Measurements from ENCODE around the gene FAM53A. TPM values are rescaled to one million over a fixed set of nuclear protein-coding genes. Genes with fewer than 3 reads are reported as not detected.
A peak's percentile ranks its signal among the peaks of the same experiment; 100 is the strongest.

FAM53A gene
- total RNA-seq, 2 experiments from 2014 or later = 0.54 to 0.97 TPM

DNA sequence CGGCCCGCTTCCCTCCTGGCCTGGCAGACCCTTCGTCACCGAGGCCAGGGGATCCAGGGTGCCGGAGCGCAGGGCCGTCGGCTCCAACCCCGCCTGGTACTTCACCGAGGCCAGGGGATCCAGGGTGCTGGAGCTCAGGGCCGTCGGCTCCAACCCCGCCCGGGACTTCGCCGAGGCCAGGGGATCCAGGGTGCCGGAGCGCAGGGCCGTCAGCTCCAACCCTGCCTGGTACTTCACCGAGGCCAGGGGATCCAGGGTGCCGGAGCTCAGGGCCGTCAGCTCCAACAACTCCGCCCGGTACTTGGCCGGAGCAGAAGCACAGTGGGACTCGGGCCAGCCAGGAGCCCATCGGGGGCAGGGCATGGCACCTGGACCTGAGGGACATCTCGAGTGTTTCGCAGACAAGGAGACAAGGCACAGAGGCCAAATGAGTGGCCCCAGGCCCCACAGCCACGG lies 85.1 kb downstream of the FAM53A start:
- no peak overlapping the region for H3K4me3 Mint-ChIP-seq
- no peaks in the 10 kb centered on the region for H3K27me3 Mint-ChIP-seq
- no peaks in the 10 kb centered on the region for H3K36me3 Mint-ChIP-seq
- DNase-seq (no peak), ATAC-seq (ENCODE audit: low read depth) (no peak)
- no peak overlapping the region for H3K27ac Mint-ChIP-seq
- H3K9me3 Mint-ChIP-seq = no peaks in the 10 kb centered on the region
- peaks cover 5% of the 10 kb centered on the region for H3K4me1 Mint-ChIP-seq
- POLR2A ChIA-PET = no interaction called here

DNA sequence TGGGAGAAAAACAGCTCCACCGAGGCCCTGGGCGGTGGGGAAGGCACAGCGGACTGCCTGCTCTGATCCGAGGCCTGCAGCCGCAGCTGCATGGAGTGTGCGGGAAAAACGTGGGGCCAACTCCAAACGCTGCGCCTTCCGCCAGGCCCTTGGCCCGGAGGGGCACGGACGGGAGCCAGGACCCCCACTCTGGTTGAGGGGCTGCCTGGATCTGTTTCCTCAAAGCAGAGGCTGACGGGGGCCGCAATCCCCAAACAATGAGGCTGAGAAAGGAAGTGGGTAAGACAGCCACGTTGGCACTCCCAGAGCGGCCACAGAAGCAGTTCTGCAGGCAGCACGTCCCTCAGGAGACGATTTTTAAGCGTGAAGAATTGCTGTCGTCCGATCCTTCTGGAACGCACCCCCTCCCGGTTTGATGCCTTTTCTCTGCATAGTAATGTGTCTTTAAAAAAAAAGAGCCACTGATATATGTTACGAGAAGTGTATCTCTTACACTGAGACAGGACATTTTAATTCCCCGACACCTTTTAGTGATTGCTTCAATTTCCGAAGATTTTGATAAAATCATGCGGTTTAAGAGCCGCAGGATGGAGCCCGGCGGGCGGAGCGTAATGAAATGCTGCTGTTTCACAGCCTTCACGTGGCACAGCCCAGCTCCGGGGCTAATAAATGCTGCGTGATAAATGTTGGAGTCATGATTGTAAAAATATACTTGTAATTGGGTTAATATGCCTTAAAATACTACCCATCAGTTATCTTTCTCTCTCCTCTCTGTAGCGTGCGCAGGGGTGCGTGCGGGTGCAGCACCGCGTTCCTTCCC lies 85.7 kb downstream of the FAM53A start:
- Mint-ChIP-seq H3K27me3 (no peaks in the 10 kb centered on the region), H3K9me3 (no peaks in the 10 kb centered on the region), H3K4me3 (no peak overlapping the region), H3K27ac (no peak overlapping the region), H3K36me3 (no peaks in the 10 kb centered on the region), H3K4me1 (peaks cover 5% of the 10 kb centered on the region)
- DNase-seq (no peak), ATAC-seq (ENCODE audit: low read depth) (no peak)
- POLR2A ChIA-PET = no interaction called here

DNA sequence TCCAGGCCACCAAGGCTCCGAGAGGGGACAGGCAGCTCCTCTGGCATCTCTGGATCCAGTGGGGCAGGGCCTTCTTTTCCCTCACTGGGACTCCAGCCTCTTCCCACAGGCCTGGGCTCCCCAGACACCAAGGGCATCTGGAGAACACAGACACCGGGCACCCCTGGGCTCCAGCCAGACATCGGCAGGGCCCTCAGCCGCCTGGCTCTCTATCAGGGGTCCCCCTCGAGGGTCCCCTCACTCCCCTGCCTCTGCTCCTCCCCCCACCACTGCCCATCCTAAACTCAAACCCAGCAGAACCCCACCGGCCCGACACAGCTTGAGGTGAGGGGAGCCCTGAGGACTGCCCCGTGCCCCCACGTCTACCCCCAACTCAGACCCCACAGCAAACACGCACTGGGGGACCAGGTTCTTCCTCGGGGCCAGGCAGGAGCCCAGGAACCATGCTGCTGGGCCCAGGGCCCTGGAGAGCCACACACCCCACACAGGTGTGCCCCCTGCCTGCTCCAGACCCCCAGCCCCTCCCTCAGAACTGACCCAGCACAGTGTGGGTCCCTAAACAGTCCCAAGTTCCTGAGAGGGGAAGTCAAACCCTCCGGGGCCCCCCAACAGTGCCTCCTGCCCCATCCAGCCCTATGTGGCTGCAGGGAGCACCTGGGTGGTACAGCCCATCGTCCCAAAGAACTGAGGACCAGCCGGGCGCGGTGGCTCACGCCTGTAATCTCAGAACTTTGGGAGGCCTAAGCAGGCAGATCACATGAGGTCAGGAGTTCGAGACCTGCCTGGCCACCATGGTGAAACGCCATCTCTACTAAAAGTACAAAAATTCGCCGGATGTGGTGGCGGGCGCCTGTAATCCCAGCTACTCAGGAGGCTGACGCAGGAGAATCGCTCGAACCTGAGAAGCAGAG lies 86.8 kb downstream of the FAM53A start:
- H3K9me3 Mint-ChIP-seq = no peaks in the 10 kb centered on the region
- no peak overlapping the region for H3K27ac Mint-ChIP-seq
- DNase-seq = peak; percentile 17
- POLR2A ChIA-PET = interaction anchor here (0.6 kb wide), 1 partner anchor 15 kb away, joined by 3 read pairs; no protein-coding TSS in a partner anchor
- no peaks in the 10 kb centered on the region for H3K27me3 Mint-ChIP-seq
- ATAC-seq (ENCODE audit: low read depth) = no peak
- no peaks in the 10 kb centered on the region for H3K36me3 Mint-ChIP-seq
- H3K4me3 Mint-ChIP-seq = no peak overlapping the region
- peaks cover 5% of the 10 kb centered on the region for H3K4me1 Mint-ChIP-seq

DNA sequence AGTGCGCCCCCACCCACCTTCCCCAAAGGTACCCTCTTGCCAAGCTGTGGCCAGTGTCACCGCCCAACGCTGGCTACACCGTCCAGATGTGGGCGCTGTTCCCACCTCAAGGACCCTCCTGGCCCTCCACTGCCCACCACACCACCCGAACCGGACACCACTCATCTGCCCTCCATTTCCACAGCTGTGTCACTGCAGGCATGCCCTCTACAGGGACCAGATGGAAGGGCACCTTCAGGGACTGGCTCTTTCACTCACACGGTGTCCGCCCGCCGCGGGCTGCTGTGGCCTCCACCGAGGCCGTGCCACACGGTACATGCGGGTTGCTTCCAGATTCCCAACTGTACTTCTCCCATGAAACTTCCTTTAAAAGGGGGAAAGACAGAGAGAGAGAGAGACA lies 87.7 kb downstream of the FAM53A start:
- peaks cover 5% of the 10 kb centered on the region for H3K4me1 Mint-ChIP-seq
- ATAC-seq (ENCODE audit: low read depth) (no peak), DNase-seq (peak; percentile 15)
- no peaks in the 10 kb centered on the region for H3K9me3 Mint-ChIP-seq
- H3K27me3 Mint-ChIP-seq = no peaks in the 10 kb centered on the region
- H3K4me3 Mint-ChIP-seq = no peak overlapping the region
- no peaks in the 10 kb centered on the region for H3K36me3 Mint-ChIP-seq
- no peak overlapping the region for H3K27ac Mint-ChIP-seq
- POLR2A ChIA-PET = no interaction called here

DNA sequence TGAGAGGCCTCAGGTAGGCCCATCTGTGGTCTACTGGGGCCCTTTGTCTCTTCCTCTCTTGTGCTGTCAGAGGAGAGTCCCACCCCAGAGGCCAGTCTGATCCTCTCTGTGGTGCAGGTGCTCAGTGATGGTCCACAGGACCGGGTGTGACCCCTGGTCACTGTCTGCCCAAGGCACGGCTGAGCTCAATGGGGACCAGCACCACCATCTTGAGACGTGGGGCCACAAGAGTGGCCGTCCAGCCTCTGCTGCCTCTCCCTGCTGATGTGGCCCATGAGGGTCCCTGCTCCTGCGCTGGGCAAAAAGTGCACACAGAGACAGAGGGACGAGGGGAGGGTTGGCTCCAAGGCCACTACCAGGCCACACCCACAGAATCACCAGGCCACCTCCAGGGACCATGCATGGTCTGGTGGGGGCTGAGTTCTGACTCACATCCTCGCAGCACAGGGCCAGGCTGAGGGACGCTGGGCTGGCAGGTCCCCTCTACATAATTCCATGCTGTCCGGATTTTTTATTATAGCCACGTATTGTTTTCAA lies 88.3 kb downstream of the FAM53A start:
- Mint-ChIP-seq H3K9me3 (peaks cover 4% of the 10 kb centered on the region), H3K36me3 (no peaks in the 10 kb centered on the region), H3K27me3 (peaks cover 2% of the 10 kb centered on the region), H3K4me1 (peaks cover 5% of the 10 kb centered on the region), H3K27ac (no peak overlapping the region), H3K4me3 (no peak overlapping the region)
- DNase-seq = peak; percentile 15
- ATAC-seq (ENCODE audit: low read depth) = no peak
- POLR2A ChIA-PET = no interaction called here

DNA sequence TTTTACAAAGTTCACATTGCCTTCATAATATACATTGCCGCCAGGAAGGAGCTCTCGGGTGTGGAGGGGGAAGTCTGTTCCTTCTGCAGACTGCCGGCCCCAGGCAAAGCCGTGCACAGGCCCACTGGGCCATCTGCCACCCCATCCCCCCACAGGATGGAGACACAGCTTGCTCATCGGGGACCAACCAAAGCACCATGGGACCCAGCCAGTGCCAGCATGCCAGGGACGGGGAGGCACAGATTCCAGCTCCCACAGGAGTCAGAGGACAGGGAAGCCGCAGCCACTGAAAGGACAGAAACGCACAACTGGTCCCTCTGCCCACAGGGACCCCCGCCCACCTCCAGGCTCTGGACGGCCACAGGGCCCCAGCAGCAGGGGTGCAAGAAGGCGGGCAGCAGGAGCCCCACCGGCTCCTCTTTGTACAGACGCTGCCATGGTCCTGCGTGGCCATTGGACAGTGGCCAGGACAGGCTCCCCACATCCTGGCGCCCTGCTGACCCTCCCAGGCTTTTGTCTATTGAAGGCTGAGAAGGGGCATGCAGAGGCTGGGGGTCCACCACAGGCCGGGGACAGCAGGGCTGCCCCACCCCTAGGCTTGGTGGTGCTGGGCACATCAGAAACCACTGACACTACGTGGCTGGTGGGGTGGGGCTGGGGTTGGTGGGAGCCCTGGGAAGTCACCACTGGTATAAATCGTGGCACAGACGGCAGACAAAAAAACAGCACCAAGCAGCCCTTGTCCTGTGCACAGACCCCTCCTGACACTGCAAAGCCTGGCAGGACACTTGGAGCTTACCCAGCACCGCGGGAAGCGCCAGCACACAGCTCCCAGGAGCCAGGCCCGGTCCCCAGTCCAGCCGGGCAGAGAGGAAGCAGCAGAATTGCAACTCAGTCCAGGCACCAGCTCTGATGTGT lies 89.0 kb downstream of the FAM53A start:
- ATAC-seq (ENCODE audit: low read depth) (no peak), DNase-seq (no peak)
- POLR2A ChIA-PET = no interaction called here
- H3K27me3 Mint-ChIP-seq = peaks cover 5% of the 10 kb centered on the region
- no peak overlapping the region for H3K27ac Mint-ChIP-seq
- peaks cover 2% of the 10 kb centered on the region for H3K4me1 Mint-ChIP-seq
- peaks cover 7% of the 10 kb centered on the region for H3K9me3 Mint-ChIP-seq
- no peaks in the 10 kb centered on the region for H3K36me3 Mint-ChIP-seq
- H3K4me3 Mint-ChIP-seq = no peak overlapping the region

DNA sequence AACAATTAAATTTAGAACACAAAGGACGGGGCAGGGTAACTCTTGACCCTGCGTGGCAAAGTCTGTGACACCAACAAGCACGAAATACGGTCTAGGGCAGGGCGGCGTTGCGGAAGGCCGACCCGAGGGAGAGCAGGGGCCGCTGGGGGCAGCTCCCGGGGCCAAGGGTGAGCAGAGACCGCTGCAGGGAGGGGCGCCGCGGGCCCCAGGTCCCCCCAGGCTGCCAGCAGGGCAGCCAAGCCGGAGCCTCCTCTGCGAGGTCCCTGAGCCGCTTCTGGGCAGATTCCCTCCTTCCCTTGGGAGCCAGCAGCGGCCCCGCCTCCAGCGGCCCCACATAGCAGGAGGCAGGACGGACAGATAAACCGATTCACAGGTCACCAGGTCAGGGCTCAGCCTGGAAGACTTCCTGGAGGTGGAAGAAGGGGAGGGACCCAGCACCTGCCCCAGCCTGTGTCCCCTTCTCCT lies 90.2 kb downstream of the FAM53A start:
- H3K27ac Mint-ChIP-seq = no peak overlapping the region
- no peaks in the 10 kb centered on the region for H3K36me3 Mint-ChIP-seq
- peaks cover 2% of the 10 kb centered on the region for H3K4me1 Mint-ChIP-seq
- peaks cover 8% of the 10 kb centered on the region for H3K27me3 Mint-ChIP-seq
- DNase-seq = no peak
- H3K9me3 Mint-ChIP-seq = peaks cover 9% of the 10 kb centered on the region
- no peak overlapping the region for H3K4me3 Mint-ChIP-seq
- POLR2A ChIA-PET = no interaction called here
- no peak for ATAC-seq (ENCODE audit: low read depth)

DNA sequence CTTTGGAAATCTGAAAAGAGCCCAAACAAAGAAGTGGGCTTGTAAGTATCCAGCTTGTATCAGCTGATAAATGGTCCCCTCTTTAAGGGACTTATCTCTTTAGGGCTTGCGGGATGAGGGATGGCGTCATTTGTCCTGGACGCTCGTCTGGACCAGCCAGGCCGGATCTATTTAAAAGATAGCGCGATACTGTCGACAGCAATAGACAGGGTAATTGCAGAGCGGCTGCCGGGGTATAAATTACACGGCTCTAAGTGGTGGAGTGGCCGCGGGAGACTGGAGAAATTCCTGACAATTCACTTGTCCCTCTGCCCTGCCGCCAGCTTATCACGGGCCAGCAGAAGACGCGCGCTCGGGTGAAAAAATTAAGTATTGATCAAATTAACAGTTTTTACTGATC lies 90.7 kb downstream of the FAM53A start:
- Mint-ChIP-seq H3K36me3 (no peaks in the 10 kb centered on the region), H3K27ac (no peak overlapping the region), H3K27me3 (peaks cover 8% of the 10 kb centered on the region), H3K9me3 (peaks cover 12% of the 10 kb centered on the region), H3K4me3 (no peak overlapping the region), H3K4me1 (no peaks in the 10 kb centered on the region)
- POLR2A ChIA-PET = no interaction called here
- ATAC-seq (ENCODE audit: low read depth) = no peak
- DNase-seq = no peak

DNA sequence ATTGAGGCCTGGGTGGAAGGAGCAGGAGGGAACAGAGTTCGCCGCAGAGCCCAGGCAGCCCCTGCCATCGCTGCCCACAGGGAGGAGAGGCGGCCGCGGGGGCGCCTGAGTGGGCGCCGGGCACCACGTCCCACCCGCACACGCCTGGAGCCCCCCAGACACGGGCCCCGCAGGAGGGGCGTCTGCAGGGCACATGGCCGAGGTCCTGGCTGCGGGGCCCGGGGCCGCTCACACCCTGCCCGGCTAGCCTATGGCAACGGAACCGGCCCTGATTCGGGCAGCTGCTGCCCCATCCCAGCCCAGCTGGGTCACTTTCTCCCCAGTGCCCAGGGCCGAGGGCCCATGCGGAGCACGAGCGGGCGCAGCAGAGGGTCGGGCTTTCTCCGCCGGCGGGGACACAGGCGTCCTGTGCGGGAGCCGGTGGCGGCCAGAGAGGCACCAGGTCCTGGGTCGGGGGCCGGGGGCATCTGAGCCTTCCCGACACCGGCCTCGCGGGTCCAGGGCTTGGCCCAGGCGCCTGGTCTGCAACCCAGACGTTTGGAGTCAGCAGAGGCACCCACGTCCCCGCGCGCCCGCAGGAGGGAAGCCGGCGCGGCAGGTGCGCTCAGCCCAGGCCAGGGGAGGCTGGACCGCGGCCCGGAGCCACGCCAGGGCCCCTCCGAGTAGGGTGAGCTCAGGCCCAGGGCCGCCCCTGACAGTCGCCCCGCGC lies 91.2 kb downstream of the FAM53A start:
- no peak for ATAC-seq (ENCODE audit: low read depth)
- POLR2A ChIA-PET = no interaction called here
- DNase-seq = no peak
- Mint-ChIP-seq H3K27me3 (peaks cover 8% of the 10 kb centered on the region), H3K4me1 (no peaks in the 10 kb centered on the region), H3K36me3 (no peaks in the 10 kb centered on the region), H3K4me3 (no peak overlapping the region), H3K9me3 (peaks cover 16% of the 10 kb centered on the region), H3K27ac (no peak overlapping the region)

DNA sequence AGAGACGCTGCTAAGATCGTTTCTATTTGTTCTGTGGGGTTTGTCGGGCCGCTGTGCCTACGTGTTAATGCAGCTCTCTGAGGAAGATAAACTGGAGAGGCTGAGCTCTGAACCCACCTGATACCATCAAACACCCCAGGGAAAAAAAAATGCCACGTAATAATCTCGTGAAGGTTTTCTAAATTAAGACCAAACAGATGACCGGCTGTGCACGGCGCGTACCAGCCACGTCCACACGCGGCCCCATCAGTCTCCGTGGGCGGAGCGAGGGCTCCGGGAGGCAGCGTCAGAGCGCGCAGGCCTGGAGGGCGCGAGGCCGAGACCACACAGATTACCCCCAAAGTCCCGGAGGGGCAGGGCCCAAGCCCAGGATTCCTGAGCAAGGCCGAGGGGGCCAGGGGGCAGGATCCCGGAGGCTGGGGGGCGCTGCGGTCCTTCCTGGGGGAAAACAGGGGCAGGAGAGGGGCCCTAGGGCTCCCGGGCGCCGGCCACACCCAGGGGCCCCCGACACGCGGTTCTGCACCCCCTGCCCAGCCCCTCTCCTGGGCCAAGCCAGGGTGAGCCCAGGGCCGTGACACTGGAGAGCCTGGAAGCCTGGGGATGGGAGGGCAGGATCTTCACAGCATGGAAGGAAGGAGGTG lies 91.9 kb downstream of the FAM53A start:
- peaks cover 8% of the 10 kb centered on the region for H3K27me3 Mint-ChIP-seq
- no peaks in the 10 kb centered on the region for H3K4me1 Mint-ChIP-seq
- no peak overlapping the region for H3K27ac Mint-ChIP-seq
- no peaks in the 10 kb centered on the region for H3K36me3 Mint-ChIP-seq
- peaks cover 16% of the 10 kb centered on the region for H3K9me3 Mint-ChIP-seq
- ATAC-seq (ENCODE audit: low read depth) (no peak), DNase-seq (no peak)
- POLR2A ChIA-PET = no interaction called here
- no peak overlapping the region for H3K4me3 Mint-ChIP-seq

DNA sequence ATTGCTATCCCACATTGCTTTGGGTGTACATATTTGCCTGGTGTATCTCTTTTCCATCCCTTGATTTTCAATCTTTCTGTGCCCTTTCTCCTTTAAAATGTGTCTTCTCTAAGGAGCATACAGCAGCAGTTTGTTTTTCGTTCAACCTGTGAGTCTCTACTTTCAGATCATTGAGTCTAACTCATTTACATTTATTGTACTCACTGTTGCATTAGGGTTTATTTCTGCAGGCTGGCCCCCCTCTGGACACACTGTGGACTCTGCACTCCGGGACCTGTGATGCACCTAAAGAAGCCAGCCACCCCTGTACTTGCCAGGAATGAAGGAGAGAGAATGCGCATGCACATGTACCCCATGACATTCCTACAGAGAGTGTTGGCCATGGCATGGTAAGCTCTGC lies 93.0 kb downstream of the FAM53A start:
- DNase-seq = no peak
- H3K27me3 Mint-ChIP-seq = peaks cover 8% of the 10 kb centered on the region
- H3K27ac Mint-ChIP-seq = no peak overlapping the region

DNA sequence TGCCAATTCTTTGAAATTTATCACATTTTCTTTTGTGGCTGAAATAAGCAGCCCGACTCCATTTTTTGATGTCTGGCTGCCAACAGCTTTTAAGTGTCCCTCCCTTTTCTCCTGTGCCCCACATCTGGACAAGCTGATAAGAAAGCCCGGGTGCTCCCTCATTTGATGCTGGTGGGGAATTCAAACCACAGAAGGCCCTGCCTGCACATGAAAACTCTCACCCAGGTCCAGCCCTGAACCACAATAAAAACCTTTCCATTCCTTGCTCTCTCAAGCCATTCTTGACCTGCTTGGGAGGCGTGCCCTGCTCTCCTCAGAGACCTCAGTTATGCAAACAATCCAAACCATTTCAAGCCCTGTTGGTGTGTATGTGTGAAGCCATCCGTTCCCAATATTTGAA lies 93.9 kb downstream of the FAM53A start:
- H3K4me1 Mint-ChIP-seq = no peaks in the 10 kb centered on the region
- no peak for DNase-seq
- peaks cover 16% of the 10 kb centered on the region for H3K9me3 Mint-ChIP-seq
- no peaks in the 10 kb centered on the region for H3K36me3 Mint-ChIP-seq
- H3K4me3 Mint-ChIP-seq = no peak overlapping the region
- POLR2A ChIA-PET = no interaction called here
- H3K27ac Mint-ChIP-seq = no peak overlapping the region
- peaks cover 8% of the 10 kb centered on the region for H3K27me3 Mint-ChIP-seq
- no peak for ATAC-seq (ENCODE audit: low read depth)

More for the DNA sequence above, 93.0 kb downstream of the FAM53A start:
- ATAC-seq (ENCODE audit: low read depth) = no peak
- POLR2A ChIA-PET = no interaction called here
- Mint-ChIP-seq H3K4me1 (no peaks in the 10 kb centered on the region), H3K9me3 (peaks cover 16% of the 10 kb centered on the region), H3K36me3 (no peaks in the 10 kb centered on the region), H3K4me3 (no peak overlapping the region)

Measured in activated naive CD8-positive, alpha-beta T cell treated with anti-CD3 and anti-CD28 coated beads, Interleukin-2, amount 10 ng/mL, durations not matched to agents 7 days and 5 days (primary cell).